ENCODE results near the gene UGT1A4. TPM values are rescaled to one million over a fixed set of nuclear protein-coding genes. Genes with fewer than 3 reads are reported as not detected.

The UGT1A4 gene
- total and polyA plus RNA-seq, 2 of the 8 experiments (the other 6 are each of a cell fraction or from before 2014, with no cell fraction given): not detected

- TF ChIP-seq KDM1A (IDR thresholded peaks at IDR 0.05; ENCODE audit: borderline replicate concordance, low read length): no peak
- no peak for TF ChIP-seq CTCF (IDR thresholded peaks at IDR 0.05; ENCODE audit: control extremely low read depth in 1 of 3, insufficient read depth in 1 of 3, low read depth in 1 of 3, low read length in 3 of 3)
- TF ChIP-seq RAD21 (IDR thresholded peaks at IDR 0.05 in 1 of 2, conservative IDR thresholded peaks at IDR 0.05 in 1 of 2; ENCODE audit: low read depth in 2 of 2, low read length in 2 of 2): no peak
- no peak for TF ChIP-seq EGR1 (IDR thresholded peaks at IDR 0.05; ENCODE audit: borderline replicate concordance, low read depth, low read length)
- no peak for TF ChIP-seq ATF2 (IDR thresholded peaks at IDR 0.05; ENCODE audit: low read length)
- TF ChIP-seq CEBPB (IDR thresholded peaks at IDR 0.05; ENCODE audit: low read depth, low read length): no peak
- no peak for TF ChIP-seq POLR2A (IDR thresholded peaks at IDR 0.05; ENCODE audit: control extremely low read depth in 1 of 2, low read depth in 2 of 2, low read length in 2 of 2)
- no peak for TF ChIP-seq NRF1 (IDR thresholded peaks at IDR 0.05; ENCODE audit: low read depth, low read length)
- no peak for TF ChIP-seq JUND (IDR thresholded peaks at IDR 0.05; ENCODE audit: low read length)
- Histone ChIP-seq H2BK20ac (ENCODE audit: low read length) (0 out of 2 replicates have a peak overlapping the region, but pooled peaks have one; percentile 7), H3K23ac (ENCODE audit: insufficient read length) (no peak overlapping the region), H2BK15ac (ENCODE audit: low read length) (no peak overlapping the region), H3K4me3 (ENCODE audit: extremely low read depth in 1 of 4, insufficient read depth in 2 of 4, low read depth in 3 of 4, low read length in 4 of 4) (no peak overlapping the region), H2BK12ac (ENCODE audit: low read depth, low read length) (no peak overlapping the region), H3K79me1 (ENCODE audit: low read depth, low read length) (no peaks in the 10 kb centered on the region), H3K9me3 (ENCODE audit: insufficient read depth in 2 of 2, low read depth in 1 of 2, low read length in 1 of 2) (no peaks in the 10 kb centered on the region), H3K36me3 (ENCODE audit: control insufficient read depth in 2 of 4, insufficient read depth in 4 of 4, low read length in 3 of 4) (no peaks in the 10 kb centered on the region), H4K5ac (ENCODE audit: insufficient read length, low read depth, low read length) (no peak overlapping the region), H3K56ac (replicated peaks; ENCODE audit: insufficient read length, low read depth, low read length) (no peak overlapping the region), H3K27ac (ENCODE audit: low read depth, low read length) (no peak overlapping the region), H2BK120ac (replicated peaks; ENCODE audit: low read depth, low read length) (no peak overlapping the region), H2AK5ac (ENCODE audit: low read depth, low read length) (no peak overlapping the region), H4K91ac (replicated peaks; ENCODE audit: insufficient read length, low read length) (no peak overlapping the region), H4K8ac (ENCODE audit: extremely low read depth, insufficient read depth, low read length) (no peak overlapping the region), H3K9ac (replicated peaks in 1 of 4; ENCODE audit: extremely low read depth in 1 of 4, low read depth in 3 of 4, low read length in 3 of 4) (no peak overlapping the region), H3K23me2 (ENCODE audit: low read depth, low read length) (no peaks in the 10 kb centered on the region), H3K79me2 (ENCODE audit: control insufficient read depth in 1 of 2, insufficient read depth in 2 of 2, low read length in 2 of 2) (no peaks in the 10 kb centered on the region), H2BK5ac (ENCODE audit: low read depth, low read length) (0 out of 2 replicates have a peak overlapping the region, but pooled peaks have one; percentile 19), H3K18ac (ENCODE audit: extremely low read depth, low read length) (no peak overlapping the region), H3K4ac (replicated peaks; ENCODE audit: insufficient read length, low read depth, low read length) (no peak overlapping the region), H2AFZ (ENCODE audit: low read length) (0 out of 2 replicates have a peak overlapping the region, but pooled peaks have one; percentile 42), H4K20me1 (replicated peaks in 1 of 2; ENCODE audit: control insufficient read depth in 1 of 2, insufficient read depth in 2 of 2, low read length in 2 of 2) (no peaks in the 10 kb centered on the region), H3K27me3 (replicated peaks in 1 of 4; ENCODE audit: control insufficient read depth in 3 of 4, extremely low read depth in 1 of 4, insufficient read depth in 3 of 4, low read length in 3 of 4) (no peaks in the 10 kb centered on the region), H3K4me1 (replicated peaks in 1 of 4; ENCODE audit: control insufficient read depth in 3 of 4, insufficient read depth in 4 of 4, low read length in 3 of 4) (peaks cover 0 to 4% (median 0%) of the 10 kb centered on the region in 4 experiments; a peak in 1 of 7 replicates), H3K4me2 (ENCODE audit: insufficient read depth in 1 of 2, low read depth in 2 of 2, low read length in 2 of 2) (no peak overlapping the region), H3K14ac (ENCODE audit: insufficient read length) (no peak overlapping the region)
- DNase-seq (ENCODE audit: low read depth in 1 of 2, low spot score in 2 of 2) (no peak), FAIRE-seq (no peak)
- 81% methylated on average over 4 of the region's 4 CpGs; no CpG with 5 or more reads in 1 of the 2 experiments for WGBS, 2 experiments (ENCODE audit: extremely low coverage in 1 of 2, insufficient coverage in 1 of 2, insufficient read length in 1 of 2, insufficient replicate concordance in 2 of 2, low coverage in 1 of 2, low lambda C conversion rate in 2 of 2, missing lambda C conversion rate in 1 of 2)
- ChIA-PET CTCF (ENCODE audit: partially characterized antibody) (interaction anchor here (0.7 to 3.1 kb wide), 2 partner anchors 13 to 14 kb away, joined by 3 to 12 read pairs; partner anchors contain the start of gene UGT1A5), POLR2A (ENCODE audit: partially characterized antibody) (no interaction called here)
Observed at GRCh38 chr2:233698740-233699139, 19.8 kb upstream of the UGT1A4 start.
